DOHH2 (cell line): ENCODE measurements around the gene GLI1.

Experiments used
- CTCF ChIP-seq: fragments of 200-600 bp; sonication (generic); IDR thresholded peaks from one replicate; pipeline ENCODE4 v1.5.1; 2014; ENCODE audit warnings: antibody characterized with exemption, mild to moderate bottlenecking, low read depth, low read length; ENCODE audit not compliant: poor library complexity, severe bottlenecking
- EZH2phosphoT487 ChIP-seq: fragments of 200-600 bp; sonication (generic); IDR thresholded peaks from 2 replicates; pipeline ENCODE4 v1.6.1; 2017; ENCODE audit warnings: borderline replicate concordance, mild to moderate bottlenecking, antibody characterized with exemption, low read length, moderate library complexity, mixed read lengths

DNA sequence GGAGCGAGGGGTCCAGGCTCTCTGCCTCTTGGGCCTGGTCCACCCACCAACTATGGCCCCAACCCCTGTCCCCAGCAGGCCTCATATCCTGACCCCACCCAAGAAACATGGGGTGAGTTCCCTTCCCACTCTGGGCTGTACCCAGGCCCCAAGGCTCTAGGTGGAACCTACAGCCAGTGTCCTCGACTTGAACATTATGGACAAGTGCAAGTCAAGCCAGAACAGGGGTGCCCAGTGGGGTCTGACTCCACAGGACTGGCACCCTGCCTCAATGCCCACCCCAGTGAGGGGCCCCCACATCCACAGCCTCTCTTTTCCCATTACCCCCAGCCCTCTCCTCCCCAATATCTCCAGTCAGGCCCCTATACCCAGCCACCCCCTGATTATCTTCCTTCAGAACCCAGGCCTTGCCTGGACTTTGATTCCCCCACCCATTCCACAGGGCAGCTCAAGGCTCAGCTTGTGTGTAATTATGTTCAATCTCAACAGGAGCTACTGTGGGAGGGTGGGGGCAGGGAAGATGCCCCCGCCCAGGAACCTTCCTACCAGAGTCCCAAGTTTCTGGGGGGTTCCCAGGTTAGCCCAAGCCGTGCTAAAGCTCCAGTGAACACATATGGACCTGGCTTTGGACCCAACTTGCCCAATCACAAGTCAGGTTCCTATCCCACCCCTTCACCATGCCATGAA is 11.5 kb downstream of the GLI1 start:
- TF ChIP-seq CTCF (no peak), EZH2phosphoT487 (no peak)
